Measurements from ENCODE around the gene MATN3. TPM values are rescaled to one million over a fixed set of nuclear protein-coding genes. Genes with fewer than 3 reads are reported as not detected.

Gene MATN3
- total RNA-seq, 2 experiments from 2014 or later = not detected

GRCh38 chr2:20027705-20028434 lies 15.4 kb upstream of the MATN3 start:
- no peaks in the 10 kb centered on the region for H3K27me3 Mint-ChIP-seq
- Histone ChIP-seq H3K36me3 (ENCODE audit: insufficient read depth, low read length) (peaks cover 36% of the 10 kb centered on the region), H3K4me1 (ENCODE audit: insufficient read depth, low read length) (no peaks in the 10 kb centered on the region), H3K27ac (ENCODE audit: low read depth in 1 of 2, low read length in 2 of 2) (no peak overlapping the region), H3K27me3 (ENCODE audit: control insufficient read depth in 1 of 2, insufficient read depth in 2 of 2, low read length in 2 of 2) (no peaks in the 10 kb centered on the region), H3K9me3 (ENCODE audit: control insufficient read depth in 1 of 2, insufficient read depth in 1 of 2, low read length in 2 of 2) (no peaks in the 10 kb centered on the region), H3K4me3 (ENCODE audit: low read length) (no peak overlapping the region)
- H3K4me3 Mint-ChIP-seq = no peak overlapping the region
- ATAC-seq (ENCODE audit: poor library complexity) (no peak), DNase-seq (no peak)
- peaks cover 58% of the 10 kb centered on the region for H3K36me3 Mint-ChIP-seq (ENCODE audit: low read depth)
- POLR2A ChIA-PET = no interaction called here
- no peaks in the 10 kb centered on the region for H3K4me1 Mint-ChIP-seq (ENCODE audit: low read depth)
- H3K9me3 Mint-ChIP-seq = peaks cover 2% of the 10 kb centered on the region
- no peak for TF ChIP-seq CTCF (IDR thresholded peaks at IDR 0.05)
- CTCF ChIA-PET = no interaction called here
- intact Hi-C loops (cut with DNase I, micrococcal nuclease) = no loop called here
- H3K27ac Mint-ChIP-seq = no peak overlapping the region

- Mint-ChIP-seq H3K27me3 (no peaks in the 10 kb centered on the region), H3K4me3 (no peak overlapping the region), H3K27ac (no peak overlapping the region), H3K4me1 (ENCODE audit: low read depth) (no peaks in the 10 kb centered on the region), H3K9me3 (peaks cover 2% of the 10 kb centered on the region), H3K36me3 (ENCODE audit: low read depth) (peaks cover 52% of the 10 kb centered on the region)
- H3K36me3 ChIP-seq (ENCODE audit: insufficient read depth, low read length) = peaks cover 32% of the 10 kb centered on the region
- ChIA-PET POLR2A (no interaction called here), CTCF (no interaction called here)
- intact Hi-C loops (cut with DNase I, micrococcal nuclease) = no loop called here
- no peak for DNase-seq
- H3K4me3 ChIP-seq (ENCODE audit: low read length) = no peak overlapping the region
- no peak for ATAC-seq (ENCODE audit: poor library complexity)
- H3K9me3 ChIP-seq (ENCODE audit: control insufficient read depth in 1 of 2, insufficient read depth in 1 of 2, low read length in 2 of 2) = no peaks in the 10 kb centered on the region
- no peak overlapping the region for H3K27ac ChIP-seq (ENCODE audit: low read depth in 1 of 2, low read length in 2 of 2)
- no peaks in the 10 kb centered on the region for H3K4me1 ChIP-seq (ENCODE audit: insufficient read depth, low read length)
- no peak for TF ChIP-seq CTCF (IDR thresholded peaks at IDR 0.05)
- no peaks in the 10 kb centered on the region for H3K27me3 ChIP-seq (ENCODE audit: control insufficient read depth in 1 of 2, insufficient read depth in 2 of 2, low read length in 2 of 2)
Observed at GRCh38 chr2:20027260-20027677, 14.8 kb upstream of the MATN3 start.

- Mint-ChIP-seq H3K4me3 (no peak overlapping the region), H3K36me3 (ENCODE audit: low read depth) (peaks cover 42% of the 10 kb centered on the region), H3K27ac (no peak overlapping the region), H3K4me1 (ENCODE audit: low read depth) (no peaks in the 10 kb centered on the region), H3K27me3 (no peaks in the 10 kb centered on the region), H3K9me3 (peaks cover 12% of the 10 kb centered on the region)
- ChIA-PET CTCF (no interaction called here), POLR2A (no interaction called here)
- no peak overlapping the region for H3K27ac ChIP-seq (ENCODE audit: low read depth in 1 of 2, low read length in 2 of 2)
- DNase-seq (no peak), ATAC-seq (ENCODE audit: poor library complexity) (no peak)
- no peaks in the 10 kb centered on the region for H3K27me3 ChIP-seq (ENCODE audit: control insufficient read depth in 1 of 2, insufficient read depth in 2 of 2, low read length in 2 of 2)
- H3K4me3 ChIP-seq (ENCODE audit: low read length) = no peak overlapping the region
- H3K9me3 ChIP-seq (ENCODE audit: control insufficient read depth in 1 of 2, insufficient read depth in 1 of 2, low read length in 2 of 2) = peaks cover 7 to 9% of the 10 kb centered on the region in 2 experiments
- intact Hi-C loops (cut with DNase I, micrococcal nuclease) = no loop called here
- H3K36me3 ChIP-seq (ENCODE audit: insufficient read depth, low read length) = peaks cover 15% of the 10 kb centered on the region
- H3K4me1 ChIP-seq (ENCODE audit: insufficient read depth, low read length) = no peaks in the 10 kb centered on the region
- TF ChIP-seq CTCF (IDR thresholded peaks at IDR 0.05) = no peak
Observed at GRCh38 chr2:20025065-20025786, 12.8 kb upstream of the MATN3 start.
